ENCODE measurements around the gene MEI1.

The MEI1 gene

GRCh38 chr22:41818011-41818410 is 118.7 kb downstream of the MEI1 start:
- no peak for TF ChIP-seq CTCF (IDR thresholded peaks at IDR 0.05; ENCODE audit: low read depth, low read length)
- H3K36me3 ChIP-seq: peaks cover 33% of the 10 kb centered on the region
- no peaks in the 10 kb centered on the region for H3K27me3 ChIP-seq (ENCODE audit: insufficient read depth, low read depth, severe bottlenecking)
- no peaks in the 10 kb centered on the region for H3K9me3 ChIP-seq (ENCODE audit: severe bottlenecking)
- H3K4me3 ChIP-seq (ENCODE audit: low read depth, low read length): no peak overlapping the region
- no peak for DNase-seq
- H3K27ac ChIP-seq: no peak overlapping the region

GRCh38 chr22:41818596-41818995 is 119.3 kb downstream of the MEI1 start:
- Histone ChIP-seq H3K27ac (no peak overlapping the region), H3K4me3 (ENCODE audit: low read depth, low read length) (no peak overlapping the region), H3K9me3 (ENCODE audit: severe bottlenecking) (no peaks in the 10 kb centered on the region), H3K36me3 (peaks cover 32% of the 10 kb centered on the region), H3K27me3 (ENCODE audit: insufficient read depth, low read depth, severe bottlenecking) (no peaks in the 10 kb centered on the region)
- TF ChIP-seq CTCF (IDR thresholded peaks at IDR 0.05; ENCODE audit: low read depth, low read length): no peak
- DNase-seq: no peak

- TF ChIP-seq CTCF (IDR thresholded peaks at IDR 0.05; ENCODE audit: low read depth, low read length): no peak
- DNase-seq: no peak
- H3K36me3 ChIP-seq: peaks cover 33% of the 10 kb centered on the region
- H3K27me3 ChIP-seq (ENCODE audit: insufficient read depth, low read depth, severe bottlenecking): no peaks in the 10 kb centered on the region
- H3K9me3 ChIP-seq (ENCODE audit: severe bottlenecking): no peaks in the 10 kb centered on the region
- H3K27ac ChIP-seq: no peak overlapping the region
- no peak overlapping the region for H3K4me3 ChIP-seq (ENCODE audit: low read depth, low read length)
These were observed 120.0 kb downstream of the MEI1 start for GRCh38 chr22:41819257-41819656.

GRCh38 chr22:41820447-41820846 is 121.1 kb downstream of the MEI1 start:
- TF ChIP-seq CTCF (IDR thresholded peaks at IDR 0.05; ENCODE audit: low read depth, low read length): no peak
- H3K36me3 ChIP-seq: peaks cover 36% of the 10 kb centered on the region
- no peaks in the 10 kb centered on the region for H3K27me3 ChIP-seq (ENCODE audit: insufficient read depth, low read depth, severe bottlenecking)
- no peak for DNase-seq
- no peak overlapping the region for H3K4me3 ChIP-seq (ENCODE audit: low read depth, low read length)
- no peaks in the 10 kb centered on the region for H3K9me3 ChIP-seq (ENCODE audit: severe bottlenecking)
- no peak overlapping the region for H3K27ac ChIP-seq

GRCh38 chr22:41821471-41822316 is 122.4 kb downstream of the MEI1 start:
- Histone ChIP-seq H3K9me3 (ENCODE audit: severe bottlenecking) (no peaks in the 10 kb centered on the region), H3K4me3 (ENCODE audit: low read depth, low read length) (no peak overlapping the region), H3K36me3 (peaks cover 45% of the 10 kb centered on the region), H3K27me3 (ENCODE audit: insufficient read depth, low read depth, severe bottlenecking) (no peaks in the 10 kb centered on the region), H3K27ac (no peak overlapping the region)
- TF ChIP-seq CTCF (IDR thresholded peaks at IDR 0.05; ENCODE audit: low read depth, low read length): no peak
- DNase-seq: no peak

Measured in WERI-Rb-1 (cell line).